ENCODE data around the gene MAST1.

- TF ChIP-seq CTCF (conservative IDR thresholded peaks at IDR 0.05; ENCODE audit: low read length) (no peak), EZH2phosphoT487 (IDR thresholded peaks at IDR 0.05; ENCODE audit: borderline replicate concordance) (no peak)
These were observed 18.3 kb downstream of the MAST1 start for GRCh38 chr19:12856653-12857052.
